Transverse colon (tissue), 4 donors: Measurements from ENCODE around the gene MYADML2. TPM values are rescaled to one million over a fixed set of nuclear protein-coding genes. Genes with fewer than 3 reads are reported as not detected.

ENCODE experiments used
- DNase-seq: peaks from one replicate; pipeline ENCODE4 v3.0.0-alpha.2; 2019
- H3K27ac ChIP-seq, 4 donors: fragments of 200-600 bp; sonication (generic); 2 replicates each; pipeline ENCODE4 v1.5.1; 2016 to 2018; ENCODE audit warnings: inconsistent platforms in 4 of 4
- H3K27me3 ChIP-seq: fragments of 200-600 bp; sonication (generic); 2 replicates; pipeline ENCODE4 v1.5.1; 2017; ENCODE audit warnings: inconsistent platforms
- H3K36me3 ChIP-seq, 4 donors: fragments of 200-600 bp; sonication (generic); 2 replicates each; pipeline ENCODE4 v1.5.1; 2017 to 2019; ENCODE audit warnings: inconsistent platforms in 4 of 4
- H3K4me1 ChIP-seq, 4 donors: fragments of 200-600 bp; sonication (generic); 2 replicates each; pipeline ENCODE4 v1.5.1; 2017 to 2020; ENCODE audit warnings: inconsistent platforms in 4 of 4
- H3K4me3 ChIP-seq, 4 donors: fragments of 200-600 bp; sonication (generic); 1 replicate in 1 of 4; 2 replicates in 3 of 4; pipeline versions ENCODE4 v1.5.1 to v1.6.1; 2017 to 2019; ENCODE audit warnings: inconsistent platforms in 4 of 4
- H3K9me3 ChIP-seq, 2 donors: fragments of 200-600 bp; sonication (generic); 2 replicates each; pipeline ENCODE4 v1.5.1; 2017 to 2019; ENCODE audit warnings: inconsistent platforms in 2 of 2
- EP300 ChIP-seq: sonication (generic); formaldehyde crosslinking; IDR thresholded peaks from one replicate; pipeline ENCODE4 v1.6.1; 2017; ENCODE audit warnings: antibody characterized with exemption, low read depth
- POLR2A ChIP-seq: fragments of 450-650 bp; IDR thresholded peaks from one replicate; pipeline ENCODE4 v1.6.1; 2016; ENCODE audit warnings: antibody characterized with exemption, mild to moderate bottlenecking, moderate library complexity
- POLR2AphosphoS5 ChIP-seq, 3 donors: sonication (generic); formaldehyde crosslinking; IDR thresholded peaks; one replicate each; pipeline ENCODE4 v1.6.1; 2016; ENCODE audit warnings: antibody characterized with exemption in 3 of 3
- WGBS, 2 donors: methylation state at CpG; one replicate each; pipeline ENCODE4 v1.1.5; 2018; ENCODE audit warnings: low coverage in 1 of 2; 5-methylcytosine and 5-hydroxymethylcytosine counted together
- in situ Hi-C, 4 donors: fragments of 200-750 bp; cut with MboI; loops; one replicate each; pipeline versions ENCODE4 v1.15.0 to v1.15.1; 2017; ENCODE audit warnings: low sequenced_read_pairs in 3 of 4, low pct_ligation_motif_present in 1 of 4, low pct_unique_long_range_greater_than_20kb in 1 of 4
- intact Hi-C: fragments of 100-400 bp; cut with DNase I; formaldehyde crosslinking; loops from one replicate; pipeline ENCODE4 v1.15.1; 2023; ENCODE audit warnings: low total_unique reads
- total RNA-seq, 4 donors: library from RNA; depleted of rRNA; stranded (reverse); fragments of >200 nt; gene quantifications; one replicate each; pipeline ENCODE4 v1.1.0, GENCODE V29; 2016
- TF ChIP-seq, protein P1 (sequence below), 5 experiments: fragments of 200-600 bp in 3 of 5; fragments of 450-650 bp in 2 of 5; sonication (generic) in 3 of 5; IDR thresholded peaks; 1 replicate in 2 of 5; 2 replicates in 3 of 5; pipeline ENCODE4 v1.5.1; 2016 to 2017; ENCODE audit warnings: antibody characterized with exemption in 5 of 5, inconsistent platforms in 3 of 5, mild to moderate bottlenecking in 2 of 5, moderate library complexity in 1 of 5

The MYADML2 gene
- total RNA-seq, 4 donors from 2014 or later, result not detected

GRCh38 chr17:81980122-81980521, 33.1 kb upstream of the MYADML2 start:
- 90% methylated on average over 4 of the region's 4 CpGs; no CpG with 5 or more reads in 1 of the 2 donors for WGBS, 2 donors
- intact Hi-C loops, result no loop called here
- no peaks in the 10 kb centered on the region for H3K27me3 ChIP-seq
- no peaks in the 10 kb centered on the region for H3K36me3 ChIP-seq
- TF ChIP-seq EP300 (no peak), POLR2AphosphoS5 (IDR thresholded peaks at IDR 0.05) (no peak), POLR2A (no peak)
- TF ChIP-seq, protein P1, sequence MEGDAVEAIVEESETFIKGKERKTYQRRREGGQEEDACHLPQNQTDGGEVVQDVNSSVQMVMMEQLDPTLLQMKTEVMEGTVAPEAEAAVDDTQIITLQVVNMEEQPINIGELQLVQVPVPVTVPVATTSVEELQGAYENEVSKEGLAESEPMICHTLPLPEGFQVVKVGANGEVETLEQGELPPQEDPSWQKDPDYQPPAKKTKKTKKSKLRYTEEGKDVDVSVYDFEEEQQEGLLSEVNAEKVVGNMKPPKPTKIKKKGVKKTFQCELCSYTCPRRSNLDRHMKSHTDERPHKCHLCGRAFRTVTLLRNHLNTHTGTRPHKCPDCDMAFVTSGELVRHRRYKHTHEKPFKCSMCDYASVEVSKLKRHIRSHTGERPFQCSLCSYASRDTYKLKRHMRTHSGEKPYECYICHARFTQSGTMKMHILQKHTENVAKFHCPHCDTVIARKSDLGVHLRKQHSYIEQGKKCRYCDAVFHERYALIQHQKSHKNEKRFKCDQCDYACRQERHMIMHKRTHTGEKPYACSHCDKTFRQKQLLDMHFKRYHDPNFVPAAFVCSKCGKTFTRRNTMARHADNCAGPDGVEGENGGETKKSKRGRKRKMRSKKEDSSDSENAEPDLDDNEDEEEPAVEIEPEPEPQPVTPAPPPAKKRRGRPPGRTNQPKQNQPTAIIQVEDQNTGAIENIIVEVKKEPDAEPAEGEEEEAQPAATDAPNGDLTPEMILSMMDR (IDR thresholded peaks at IDR 0.05), result no peak
- H3K4me1 ChIP-seq, result peaks cover 0 to 19% (median 13%) of the 10 kb centered on the region in 4 donors
- H3K27ac ChIP-seq, result no peak overlapping the region
- DNase-seq, result no peak
- in situ Hi-C loops, result no loop called here
- no peaks in the 10 kb centered on the region for H3K9me3 ChIP-seq
- H3K4me3 ChIP-seq, result no peak overlapping the region

DNA sequence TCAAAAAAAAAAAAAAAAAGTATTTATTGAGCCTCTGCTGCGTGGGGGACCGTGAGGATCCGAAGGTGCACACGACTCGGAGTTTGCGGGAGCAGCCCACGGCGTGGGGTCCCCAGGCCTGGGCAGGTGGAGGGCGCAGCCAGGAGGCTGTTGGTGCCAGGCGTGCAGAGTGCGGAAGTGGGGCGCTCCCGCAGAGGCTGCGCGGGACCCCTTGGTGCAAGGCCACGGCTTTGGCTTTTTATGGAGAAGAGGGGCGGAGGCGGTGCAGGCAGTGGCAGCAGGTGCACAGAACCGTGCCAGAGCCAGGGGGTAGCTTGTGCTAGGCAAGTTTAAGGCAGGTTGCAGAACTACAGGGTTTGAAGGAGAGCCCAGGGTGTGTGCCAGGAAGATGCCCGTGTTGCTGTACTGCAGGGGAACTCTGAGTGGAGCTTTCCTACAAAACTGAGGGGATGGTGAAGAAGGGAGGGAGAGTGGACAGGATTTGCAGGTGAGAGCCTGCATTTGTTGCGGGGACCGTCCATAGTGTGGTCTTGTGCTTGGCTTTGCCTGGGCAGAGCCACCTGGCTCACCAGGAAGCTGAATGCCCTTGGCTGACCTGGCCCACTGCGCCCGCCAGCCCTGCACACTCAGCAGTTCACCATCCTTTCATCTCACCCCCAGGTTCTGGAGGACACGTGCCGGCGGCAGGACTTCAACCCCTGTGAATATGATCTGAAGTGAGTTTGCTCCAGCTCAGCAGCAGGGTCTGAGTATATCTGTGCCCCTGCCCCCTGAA, 31.7 kb upstream of the MYADML2 start:
- H3K4me3 ChIP-seq, result peak overlapping the region in 2 of 4 donors; percentile 75 to 99
- peak overlapping the region in 1 of 4 donors; percentile 94 for H3K27ac ChIP-seq
- TF ChIP-seq, protein P1 (IDR thresholded peaks at IDR 0.05), result no peak
- TF ChIP-seq POLR2A, result no peak
- TF ChIP-seq POLR2AphosphoS5 (IDR thresholded peaks at IDR 0.05), result no peak
- TF ChIP-seq EP300, result no peak
- H3K4me1 ChIP-seq, result peaks cover 0 to 19% (median 13%) of the 10 kb centered on the region in 4 donors
- no peaks in the 10 kb centered on the region for H3K36me3 ChIP-seq
- WGBS, 2 donors, result 61 to 84% methylated on average over 15 to 27 of the region's 27 CpGs
- intact Hi-C loops (no loop called here), in situ Hi-C loops (no loop called here)
- H3K9me3 ChIP-seq, result no peaks in the 10 kb centered on the region
- no peaks in the 10 kb centered on the region for H3K27me3 ChIP-seq
- no peak for DNase-seq

GRCh38 chr17:81977211-81977808, 30.3 kb upstream of the MYADML2 start, which contains the start of gene ASPSCR1:
ASPSCR1 (plus strand) TSS chr17:81977629; CDS start chr17:81977647, 18 bp downstream.
- H3K36me3 ChIP-seq, result no peaks in the 10 kb centered on the region
- peaks cover 0 to 19% (median 13%) of the 10 kb centered on the region in 4 donors for H3K4me1 ChIP-seq
- in situ Hi-C loops, result no loop called here
- WGBS, 2 donors, result 0% methylated on average over 30 of the region's 76 CpGs; no CpG with 5 or more reads in 1 of the 2 donors
- DNase-seq, result peak; percentile 94
- H3K27me3 ChIP-seq, result no peaks in the 10 kb centered on the region
- intact Hi-C loops, result no loop called here
- TF ChIP-seq EP300 (no peak), POLR2AphosphoS5 (IDR thresholded peaks at IDR 0.05) (peak; percentile 73 to 90 (median 88)), POLR2A (peak; percentile 77)
- TF ChIP-seq, protein P1 (IDR thresholded peaks at IDR 0.05), result no peak
- no peaks in the 10 kb centered on the region for H3K9me3 ChIP-seq
- H3K27ac ChIP-seq, result peak within 1 kb of the TSS; percentile 84 to 97 (median 94)
- H3K4me3 ChIP-seq, result peak within 1 kb of the TSS; percentile 72 to 99 (median 78)
